HCT116 (cell line): ENCODE data around the gene TRIM38. TPM values are rescaled to one million over a fixed set of nuclear protein-coding genes. Genes with fewer than 3 reads are reported as not detected.

Experiments
- ATAC-seq: fragments of 200-7000 bp; cut with Tn5 transposase; 2 replicates; pipeline ENCODE4 v1.9.1; 2020; ENCODE audit warnings: mild to moderate bottlenecking, moderate library complexity
- BruUV-seq: library from RNA; stranded (reverse); fragments of 400-500 nt; replicated peaks from 2 replicates; lab custom pipeline; 2021; lab: Mats Ljungman, UMichigan
- CTCF ChIA-PET: fragments of 300-600 bp; sonication (Branson Sonifier 250); formaldehyde crosslinking; loops from one replicate; lab custom pipeline; 2021; ENCODE audit warnings: antibody characterized with exemption; lab: Charles Lee
- POLR2A ChIA-PET: fragments of 300-600, 350-600 bp; sonication (Branson Sonifier 250); formaldehyde crosslinking; loops from one replicate; lab custom pipeline; 2021; ENCODE audit warnings: antibody characterized with exemption; lab: Charles Lee
- RAD21 ChIA-PET, 2 experiments: fragments of 300-600 bp; sonication (Branson Sonifier 250); formaldehyde crosslinking; loops; one replicate each; lab custom pipeline; 2023; ENCODE audit warnings: low total read pairs in 2 of 2; ENCODE audit not compliant: uncharacterized antibody in 2 of 2, unreplicated experiment in 2 of 2, low non-redundant PET in 1 of 2; lab: Charles Lee
- DNase-seq: peaks from one replicate; pipeline ENCODE4 v3.0.0-alpha.2; 2010; ENCODE audit warnings: low read depth, low spot score
- H2AFZ ChIP-seq: fragments of 200-600 bp; shearing (Covaris generic), sonication (generic); 2 replicates; pipeline ENCODE4 v1.6.1; 2017; ENCODE audit warnings: low read depth, mixed run types, mixed read lengths, antibody characterized with exemption, low read length; ENCODE audit not compliant: poor library complexity, severe bottlenecking
- H3K27ac ChIP-seq: 2 replicates; pipeline ENCODE4 v1.5.1; 2012; ENCODE audit warnings: low read depth, low read length
- H3K27me3 ChIP-seq: fragments of 200-600 bp; sonication (generic); 2 replicates; pipeline ENCODE4 v1.6.1; 2016; ENCODE audit warnings: mixed run types, low read length, mixed read lengths; ENCODE audit not compliant: insufficient read depth
- H3K36me3 ChIP-seq, 2 experiments: fragments of 200-500 bp in 1 of 2; fragments of 200-600 bp in 1 of 2; sonication (Bioruptor generic) in 1 of 2; sonication (generic) in 1 of 2; 2 replicates each; pipeline versions ENCODE4 v1.5.1 to v1.6.1; 2014 to 2016; ENCODE audit warnings: low read length in 2 of 2, inconsistent platforms in 1 of 2, mixed read lengths in 1 of 2, mixed run types in 1 of 2; ENCODE audit not compliant: insufficient read depth in 2 of 2, control insufficient read depth in 1 of 2
- H3K4me1 ChIP-seq, 2 experiments: fragments of 200-600 bp in 1 of 2; sonication (generic) in 1 of 2; 2 replicates each; pipeline versions ENCODE4 v1.5.1 to v1.6.1; 2012 to 2017; ENCODE audit warnings: low read length in 2 of 2, inconsistent platforms in 1 of 2, mild to moderate bottlenecking in 1 of 2, mixed read lengths in 1 of 2, mixed run types in 1 of 2, moderate library complexity in 1 of 2; ENCODE audit not compliant: insufficient read depth in 2 of 2, control insufficient read depth in 1 of 2
- H3K4me2 ChIP-seq: fragments of 200-600 bp; sonication (generic); 2 replicates; pipeline ENCODE4 v1.6.1; 2017; ENCODE audit warnings: mixed run types, low read length, mixed read lengths
- H3K4me3 ChIP-seq, 2 experiments: fragments of 200-600 bp in 1 of 2; sonication (generic) in 1 of 2; replicated peaks in 1 of 2; 2 replicates each; pipeline ENCODE4 v1.5.1; 2011 to 2016; ENCODE audit warnings: low read length in 2 of 2, control low read depth in 1 of 2, low read depth in 1 of 2, mild to moderate bottlenecking in 1 of 2, mixed read lengths in 1 of 2, mixed run types in 1 of 2
- H3K79me2 ChIP-seq: fragments of 200-600 bp; sonication (generic); 2 replicates; pipeline ENCODE4 v1.6.1; 2017; ENCODE audit warnings: mild to moderate bottlenecking, mixed run types, low read length, moderate library complexity, mixed read lengths; ENCODE audit not compliant: insufficient read depth
- H3K9ac ChIP-seq: fragments of 200-600 bp; sonication (generic); 2 replicates; pipeline ENCODE4 v1.6.1; 2016; ENCODE audit warnings: low read length, mixed read lengths
- H3K9me2 ChIP-seq: fragments of 200-600 bp; sonication (generic), shearing (Covaris generic); 2 replicates; pipeline ENCODE4 v1.6.1; 2017; ENCODE audit warnings: mixed run types, mild to moderate bottlenecking, moderate library complexity; ENCODE audit not compliant: insufficient read depth
- H3K9me3 ChIP-seq, 2 experiments: fragments of 200-500 bp in 1 of 2; fragments of 200-600 bp in 1 of 2; sonication (Bioruptor generic) in 1 of 2; sonication (generic) in 1 of 2; 2 replicates each; pipeline ENCODE4 v1.6.1; 2014 to 2017; ENCODE audit warnings: low read length in 2 of 2, mixed read lengths in 2 of 2, inconsistent platforms in 1 of 2, low read depth in 1 of 2, mild to moderate bottlenecking in 1 of 2, mixed run types in 1 of 2, moderate library complexity in 1 of 2; ENCODE audit not compliant: control insufficient read depth in 1 of 2, insufficient read depth in 1 of 2
- H4K20me1 ChIP-seq: fragments of 200-600 bp; sonication (generic), shearing (Covaris generic); 2 replicates; pipeline ENCODE4 v1.6.1; 2017; ENCODE audit warnings: mixed run types, mild to moderate bottlenecking, moderate library complexity; ENCODE audit not compliant: insufficient read depth
- CBX3 ChIP-seq: IDR thresholded peaks from 2 replicates; pipeline ENCODE4 v1.6.1; 2012; ENCODE audit warnings: low read depth
- EGR1 ChIP-seq: IDR thresholded peaks from 2 replicates; pipeline ENCODE4 v1.6.1; 2012; ENCODE audit warnings: low read depth
- ELF1 ChIP-seq: IDR thresholded peaks from 2 replicates; pipeline ENCODE4 v1.6.1; 2012; ENCODE audit warnings: low read depth, borderline replicate concordance
- POLR2AphosphoS5 ChIP-seq: IDR thresholded peaks from 2 replicates; pipeline ENCODE4 v1.6.1; 2011; ENCODE audit warnings: mild to moderate bottlenecking, low read depth, low read length, moderate library complexity
- RAD21 ChIP-seq: IDR thresholded peaks from 2 replicates; pipeline ENCODE4 v1.6.1; 2012; ENCODE audit warnings: low read depth, mild to moderate bottlenecking
- SIN3A ChIP-seq: IDR thresholded peaks from 2 replicates; pipeline ENCODE4 v1.6.1; 2012; ENCODE audit warnings: low read depth
- SP1 ChIP-seq: IDR thresholded peaks from 2 replicates; pipeline ENCODE4 v1.6.1; 2012; ENCODE audit warnings: low read depth
- ZFX ChIP-seq: fragments of 450-650 bp; IDR thresholded peaks from 2 replicates; pipeline ENCODE4 v1.6.1; 2017
- ZNF274 ChIP-seq: fragments of 200-500 bp; sonication (Bioruptor generic); IDR thresholded peaks from 2 replicates; pipeline ENCODE4 v1.6.1; 2014; ENCODE audit warnings: mild to moderate bottlenecking, low read depth, low read length, inconsistent platforms
- intact Hi-C: fragments of 100-400 bp; cut with micrococcal nuclease; formaldehyde crosslinking; loops from 2 replicates; pipeline ENCODE4 v1.10.0; 2022
- total RNA-seq: library from RNA; stranded (reverse); gene quantifications from one replicate; pipeline ENCODE4 v1.2.1, GENCODE V29; 2021; ENCODE audit not compliant: unreplicated experiment
- TF ChIP-seq, protein P1 (sequence below): IDR thresholded peaks from 2 replicates; pipeline ENCODE4 v1.6.1; 2011; ENCODE audit warnings: mild to moderate bottlenecking, low read length, moderate library complexity; ENCODE audit not compliant: insufficient replicate concordance; ENCODE audit errors: extremely low read depth
- TF ChIP-seq, protein P2 (sequence below): IDR thresholded peaks from 2 replicates; pipeline ENCODE4 v1.6.1; 2012
- TF ChIP-seq, protein P3 (sequence below): IDR thresholded peaks from 2 replicates; pipeline ENCODE4 v1.6.1; 2012; ENCODE audit warnings: low read depth
- TF ChIP-seq, protein P4 (sequence below), 3 experiments: fragments of 200-600 bp in 1 of 3; sonication (generic) in 1 of 3; IDR thresholded peaks in 2 of 3; conservative IDR thresholded peaks in 1 of 3; 2 replicates each; pipeline ENCODE4 v1.5.1; 2012 to 2017; ENCODE audit warnings: low read depth in 2 of 3, low read length in 2 of 3, antibody characterized with exemption in 1 of 3, borderline replicate concordance in 1 of 3, control low read depth in 1 of 3, mild to moderate bottlenecking in 1 of 3, mixed read lengths in 1 of 3, mixed run types in 1 of 3, moderate library complexity in 1 of 3; ENCODE audit not compliant: insufficient read depth in 1 of 3

TRIM38 gene
- total RNA-seq, 1 experiment from 2014 or later: 9.6 TPM

DNA sequence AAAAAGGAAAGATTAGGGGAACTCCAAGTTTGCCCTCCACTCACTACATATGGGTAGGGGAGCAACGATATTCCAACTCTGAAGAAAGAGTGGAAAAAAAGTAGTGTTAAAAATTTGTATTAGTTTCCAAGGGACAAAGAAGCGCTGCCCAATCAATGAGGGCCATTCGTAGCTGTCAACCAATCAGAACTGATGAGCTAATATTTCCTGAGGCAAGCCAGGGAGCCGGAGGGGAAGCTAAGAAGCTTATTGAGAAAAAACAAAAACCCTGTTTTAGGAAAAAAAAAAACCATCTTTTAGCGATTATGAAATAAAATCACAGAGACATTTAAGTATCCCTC, 59.5 kb downstream of the TRIM38 start:
- TF ChIP-seq SIN3A (no peak), CBX3 (no peak), ZNF274 (no peak), RAD21 (no peak), SP1 (no peak), ELF1 (no peak), ZFX (no peak), POLR2AphosphoS5 (no peak), EGR1 (no peak)
- TF ChIP-seq, protein P1, sequence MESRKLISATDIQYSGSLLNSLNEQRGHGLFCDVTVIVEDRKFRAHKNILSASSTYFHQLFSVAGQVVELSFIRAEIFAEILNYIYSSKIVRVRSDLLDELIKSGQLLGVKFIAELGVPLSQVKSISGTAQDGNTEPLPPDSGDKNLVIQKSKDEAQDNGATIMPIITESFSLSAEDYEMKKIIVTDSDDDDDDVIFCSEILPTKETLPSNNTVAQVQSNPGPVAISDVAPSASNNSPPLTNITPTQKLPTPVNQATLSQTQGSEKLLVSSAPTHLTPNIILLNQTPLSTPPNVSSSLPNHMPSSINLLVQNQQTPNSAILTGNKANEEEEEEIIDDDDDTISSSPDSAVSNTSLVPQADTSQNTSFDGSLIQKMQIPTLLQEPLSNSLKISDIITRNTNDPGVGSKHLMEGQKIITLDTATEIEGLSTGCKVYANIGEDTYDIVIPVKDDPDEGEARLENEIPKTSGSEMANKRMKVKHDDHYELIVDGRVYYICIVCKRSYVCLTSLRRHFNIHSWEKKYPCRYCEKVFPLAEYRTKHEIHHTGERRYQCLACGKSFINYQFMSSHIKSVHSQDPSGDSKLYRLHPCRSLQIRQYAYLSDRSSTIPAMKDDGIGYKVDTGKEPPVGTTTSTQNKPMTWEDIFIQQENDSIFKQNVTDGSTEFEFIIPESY: no peak
- TF ChIP-seq, protein P2, sequence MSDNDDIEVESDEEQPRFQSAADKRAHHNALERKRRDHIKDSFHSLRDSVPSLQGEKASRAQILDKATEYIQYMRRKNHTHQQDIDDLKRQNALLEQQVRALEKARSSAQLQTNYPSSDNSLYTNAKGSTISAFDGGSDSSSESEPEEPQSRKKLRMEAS: no peak
- TF ChIP-seq, protein P3, sequence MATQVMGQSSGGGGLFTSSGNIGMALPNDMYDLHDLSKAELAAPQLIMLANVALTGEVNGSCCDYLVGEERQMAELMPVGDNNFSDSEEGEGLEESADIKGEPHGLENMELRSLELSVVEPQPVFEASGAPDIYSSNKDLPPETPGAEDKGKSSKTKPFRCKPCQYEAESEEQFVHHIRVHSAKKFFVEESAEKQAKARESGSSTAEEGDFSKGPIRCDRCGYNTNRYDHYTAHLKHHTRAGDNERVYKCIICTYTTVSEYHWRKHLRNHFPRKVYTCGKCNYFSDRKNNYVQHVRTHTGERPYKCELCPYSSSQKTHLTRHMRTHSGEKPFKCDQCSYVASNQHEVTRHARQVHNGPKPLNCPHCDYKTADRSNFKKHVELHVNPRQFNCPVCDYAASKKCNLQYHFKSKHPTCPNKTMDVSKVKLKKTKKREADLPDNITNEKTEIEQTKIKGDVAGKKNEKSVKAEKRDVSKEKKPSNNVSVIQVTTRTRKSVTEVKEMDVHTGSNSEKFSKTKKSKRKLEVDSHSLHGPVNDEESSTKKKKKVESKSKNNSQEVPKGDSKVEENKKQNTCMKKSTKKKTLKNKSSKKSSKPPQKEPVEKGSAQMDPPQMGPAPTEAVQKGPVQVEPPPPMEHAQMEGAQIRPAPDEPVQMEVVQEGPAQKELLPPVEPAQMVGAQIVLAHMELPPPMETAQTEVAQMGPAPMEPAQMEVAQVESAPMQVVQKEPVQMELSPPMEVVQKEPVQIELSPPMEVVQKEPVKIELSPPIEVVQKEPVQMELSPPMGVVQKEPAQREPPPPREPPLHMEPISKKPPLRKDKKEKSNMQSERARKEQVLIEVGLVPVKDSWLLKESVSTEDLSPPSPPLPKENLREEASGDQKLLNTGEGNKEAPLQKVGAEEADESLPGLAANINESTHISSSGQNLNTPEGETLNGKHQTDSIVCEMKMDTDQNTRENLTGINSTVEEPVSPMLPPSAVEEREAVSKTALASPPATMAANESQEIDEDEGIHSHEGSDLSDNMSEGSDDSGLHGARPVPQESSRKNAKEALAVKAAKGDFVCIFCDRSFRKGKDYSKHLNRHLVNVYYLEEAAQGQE: no peak
- TF ChIP-seq, protein P4, sequence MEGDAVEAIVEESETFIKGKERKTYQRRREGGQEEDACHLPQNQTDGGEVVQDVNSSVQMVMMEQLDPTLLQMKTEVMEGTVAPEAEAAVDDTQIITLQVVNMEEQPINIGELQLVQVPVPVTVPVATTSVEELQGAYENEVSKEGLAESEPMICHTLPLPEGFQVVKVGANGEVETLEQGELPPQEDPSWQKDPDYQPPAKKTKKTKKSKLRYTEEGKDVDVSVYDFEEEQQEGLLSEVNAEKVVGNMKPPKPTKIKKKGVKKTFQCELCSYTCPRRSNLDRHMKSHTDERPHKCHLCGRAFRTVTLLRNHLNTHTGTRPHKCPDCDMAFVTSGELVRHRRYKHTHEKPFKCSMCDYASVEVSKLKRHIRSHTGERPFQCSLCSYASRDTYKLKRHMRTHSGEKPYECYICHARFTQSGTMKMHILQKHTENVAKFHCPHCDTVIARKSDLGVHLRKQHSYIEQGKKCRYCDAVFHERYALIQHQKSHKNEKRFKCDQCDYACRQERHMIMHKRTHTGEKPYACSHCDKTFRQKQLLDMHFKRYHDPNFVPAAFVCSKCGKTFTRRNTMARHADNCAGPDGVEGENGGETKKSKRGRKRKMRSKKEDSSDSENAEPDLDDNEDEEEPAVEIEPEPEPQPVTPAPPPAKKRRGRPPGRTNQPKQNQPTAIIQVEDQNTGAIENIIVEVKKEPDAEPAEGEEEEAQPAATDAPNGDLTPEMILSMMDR (IDR thresholded peaks at IDR 0.05 in 2 of 3, conservative IDR thresholded peaks at IDR 0.05 in 1 of 3; ENCODE audit: borderline replicate concordance in 1 of 3, insufficient read depth in 1 of 3, low read depth in 2 of 3, low read length in 2 of 3): no peak
- RAD21 ChIA-PET: no interaction called here
- Histone ChIP-seq H3K4me3 (peak overlapping the region; percentile 60 to 81), H3K36me3 (no peaks in the 10 kb centered on the region), H3K4me2 (peak overlapping the region; percentile 94), H3K4me1 (peaks cover 23 to 63% of the 10 kb centered on the region in 2 experiments), H3K9ac (peak overlapping the region; percentile 93), H3K9me3 (no peaks in the 10 kb centered on the region), H4K20me1 (no peaks in the 10 kb centered on the region), H3K9me2 (no peaks in the 10 kb centered on the region), H3K27ac (peak overlapping the region; percentile 93), H3K79me2 (no peaks in the 10 kb centered on the region), H2AFZ (no peak overlapping the region), H3K27me3 (no peaks in the 10 kb centered on the region)
- intact Hi-C loops: no loop called here
- peak; percentile 18; the same call in 1 of the 2 replicates for ATAC-seq
- no TSS peak for BruUV-seq
- DNase-seq: peak; percentile 71
- CTCF ChIA-PET: interaction anchor here (1.0 to 2.0 kb wide), 3 partner anchors 30 to 304 kb away, joined by 3 to 5 read pairs (median 3); no protein-coding TSS in a partner anchor
- POLR2A ChIA-PET: interaction anchor here (0.7 to 6.0 kb wide), 17 partner anchors 10 to 1871 kb away, joined by 3 to 227 read pairs (median 13); partner anchors contain the start of genes HFE and TRIM38
